H1 (cell line): ENCODE measurements around the gene NCSTN. TPM values are rescaled to one million over a fixed set of nuclear protein-coding genes. Genes with fewer than 3 reads are reported as not detected.

Source experiments
- CTCF ChIA-PET: fragments of 300-600 bp; sonication (Branson Sonifier 250); formaldehyde crosslinking; loops from one replicate; lab custom pipeline; 2021; ENCODE audit not compliant: partially characterized antibody; lab: Charles Lee
- POLR2A ChIA-PET: fragments of 300-600 bp; sonication (Branson Sonifier 250); formaldehyde crosslinking; loops from one replicate; lab custom pipeline; 2021; ENCODE audit warnings: inconsistent platforms; ENCODE audit not compliant: partially characterized antibody; lab: Charles Lee
- DNase-seq, 2 experiments: peaks; one replicate each; pipeline versions ENCODE4 v3.0.0 to v3.0.0-alpha.2; 2010 to 2022; ENCODE audit warnings: low spot score in 2 of 2, low read depth in 1 of 2, mixed read lengths in 1 of 2
- FAIRE-seq: peaks from 2 replicates; lab custom pipeline; 2011; peaks lifted over from hg19 to GRCh38; lab: Jason Lieb, UNC
- H2AFZ ChIP-seq: 2 replicates; pipeline ENCODE4 v1.8.1; 2012; ENCODE audit warnings: low read length, inconsistent platforms
- H2AK5ac ChIP-seq: 2 replicates; pipeline ENCODE4 v1.6.1; 2013; ENCODE audit warnings: low read depth, low read length
- H2BK120ac ChIP-seq: replicated peaks from 2 replicates; pipeline ENCODE3; 2013; ENCODE audit warnings: low read depth, low read length, inconsistent platforms
- H2BK12ac ChIP-seq: 2 replicates; pipeline ENCODE4 v1.6.1; 2013; ENCODE audit warnings: low read depth, low read length
- H2BK15ac ChIP-seq: 2 replicates; pipeline ENCODE4 v1.6.1; 2013; ENCODE audit warnings: low read length
- H2BK20ac ChIP-seq: 2 replicates; pipeline ENCODE4 v1.6.1; 2013; ENCODE audit warnings: low read length
- H2BK5ac ChIP-seq: 2 replicates; pipeline ENCODE4 v1.6.1; 2013; ENCODE audit warnings: low read depth, low read length
- H3K14ac ChIP-seq: 2 replicates; pipeline ENCODE4 v1.6.1; 2013; ENCODE audit warnings: inconsistent platforms; ENCODE audit not compliant: insufficient read length
- H3K18ac ChIP-seq: 2 replicates; pipeline ENCODE4 v1.6.1; 2013; ENCODE audit warnings: low read length; ENCODE audit errors: extremely low read depth
- H3K23ac ChIP-seq: 2 replicates; pipeline ENCODE4 v1.6.1; 2013; ENCODE audit warnings: inconsistent platforms; ENCODE audit not compliant: insufficient read length
- H3K23me2 ChIP-seq: 2 replicates; pipeline ENCODE4 v1.6.1; 2013; ENCODE audit warnings: low read depth, low read length
- H3K27ac ChIP-seq: 2 replicates; pipeline ENCODE4 v1.6.1; 2011; ENCODE audit warnings: low read depth, low read length, inconsistent platforms
- H3K27me3 ChIP-seq, 4 experiments: replicated peaks in 1 of 4; 1 replicate in 1 of 4; 2 replicates in 3 of 4; pipeline versions ENCODE4 v1.6.1 to v1.8.1; 2011 to 2013; ENCODE audit warnings: low read length in 3 of 4, mild to moderate bottlenecking in 3 of 4, inconsistent platforms in 2 of 4, mixed read lengths in 2 of 4, moderate library complexity in 1 of 4; ENCODE audit not compliant: control insufficient read depth in 3 of 4, insufficient read depth in 3 of 4; ENCODE audit errors: extremely low read depth in 1 of 4
- H3K36me3 ChIP-seq, 4 experiments: 2 replicates each; pipeline versions ENCODE4 v1.6.1 to v1.8.1; 2011 to 2013; ENCODE audit warnings: mild to moderate bottlenecking in 4 of 4, low read length in 3 of 4, moderate library complexity in 2 of 4, control low read depth in 1 of 4, inconsistent platforms in 1 of 4; ENCODE audit not compliant: insufficient read depth in 4 of 4, control insufficient read depth in 2 of 4
- H3K4ac ChIP-seq: replicated peaks from 2 replicates; pipeline ENCODE3; 2013; ENCODE audit warnings: low read length, low read depth, mixed read lengths, inconsistent platforms; ENCODE audit not compliant: insufficient read length
- H3K4me1 ChIP-seq, 4 experiments: replicated peaks in 1 of 4; 1 replicate in 1 of 4; 2 replicates in 3 of 4; pipeline versions ENCODE4 v1.6.1 to v1.8.1; 2011 to 2013; ENCODE audit warnings: low read length in 3 of 4, inconsistent platforms in 2 of 4, mixed read lengths in 1 of 4; ENCODE audit not compliant: insufficient read depth in 4 of 4, control insufficient read depth in 3 of 4
- H3K4me2 ChIP-seq, 2 experiments: 2 replicates each; pipeline versions ENCODE4 v1.6.1 to v1.8.1; 2011 to 2013; ENCODE audit warnings: low read depth in 2 of 2, low read length in 2 of 2, control low read depth in 1 of 2, inconsistent platforms in 1 of 2, mild to moderate bottlenecking in 1 of 2; ENCODE audit not compliant: insufficient read depth in 1 of 2
- H3K4me3 ChIP-seq, 4 experiments: fragments of 200-600, 300-600 bp in 1 of 4; sonication (generic), shearing (Covaris generic), sonication (Bioruptor Twin) in 1 of 4; 2 replicates each; pipeline versions ENCODE4 v1.5.1 to v1.8.1; 2011 to 2016; ENCODE audit warnings: low read length in 4 of 4, low read depth in 3 of 4, control low read depth in 2 of 4, inconsistent platforms in 2 of 4, mild to moderate bottlenecking in 2 of 4, mixed read lengths in 1 of 4, moderate library complexity in 1 of 4; ENCODE audit not compliant: insufficient read depth in 2 of 4; ENCODE audit errors: extremely low read depth in 1 of 4
- H3K56ac ChIP-seq: replicated peaks from 2 replicates; pipeline ENCODE3; 2013; ENCODE audit warnings: low read depth, mild to moderate bottlenecking, mixed read lengths, low read length, inconsistent platforms; ENCODE audit not compliant: insufficient read length
- H3K79me1 ChIP-seq: 2 replicates; pipeline ENCODE4 v1.6.1; 2013; ENCODE audit warnings: low read depth, low read length, control low read depth
- H3K79me2 ChIP-seq, 2 experiments: 2 replicates each; pipeline versions ENCODE4 v1.6.1 to v1.8.1; 2012 to 2013; ENCODE audit warnings: low read length in 2 of 2, mild to moderate bottlenecking in 2 of 2, inconsistent platforms in 1 of 2; ENCODE audit not compliant: insufficient read depth in 2 of 2, control insufficient read depth in 1 of 2
- H3K9ac ChIP-seq, 4 experiments: replicated peaks in 1 of 4; 1 replicate in 1 of 4; 2 replicates in 3 of 4; pipeline versions ENCODE4 v1.6.1 to v1.8.1; 2011 to 2013; ENCODE audit warnings: low read depth in 3 of 4, low read length in 3 of 4, control low read depth in 2 of 4, mild to moderate bottlenecking in 2 of 4, moderate library complexity in 2 of 4, inconsistent platforms in 1 of 4; ENCODE audit errors: extremely low read depth in 1 of 4
- H3K9me3 ChIP-seq, 2 experiments: 2 replicates each; pipeline versions ENCODE4 v1.6.1 to v1.8.1; 2012 to 2013; ENCODE audit warnings: mild to moderate bottlenecking in 2 of 2, moderate library complexity in 2 of 2, control low read depth in 1 of 2, inconsistent platforms in 1 of 2, low read depth in 1 of 2, low read length in 1 of 2, mixed read lengths in 1 of 2; ENCODE audit not compliant: insufficient read depth in 2 of 2
- H4K20me1 ChIP-seq, 2 experiments: replicated peaks in 1 of 2; 2 replicates each; pipeline versions ENCODE3 to v1.8.1; 2011 to 2013; ENCODE audit warnings: inconsistent platforms in 2 of 2, low read length in 2 of 2, mild to moderate bottlenecking in 1 of 2; ENCODE audit not compliant: insufficient read depth in 2 of 2, control insufficient read depth in 1 of 2
- H4K5ac ChIP-seq: 2 replicates; pipeline ENCODE4 v1.6.1; 2013; ENCODE audit warnings: low read length, low read depth, mixed read lengths, inconsistent platforms; ENCODE audit not compliant: insufficient read length
- H4K8ac ChIP-seq: 2 replicates; pipeline ENCODE4 v1.8.0; 2013; ENCODE audit warnings: mild to moderate bottlenecking, moderate library complexity, low read length, inconsistent platforms; ENCODE audit not compliant: insufficient read depth; ENCODE audit errors: extremely low read depth
- H4K91ac ChIP-seq: replicated peaks from 2 replicates; pipeline ENCODE3; 2013; ENCODE audit warnings: low read length, mixed read lengths, inconsistent platforms; ENCODE audit not compliant: insufficient read length
- ASH2L ChIP-seq: fragments of 200-600, 300-600 bp; sonication (generic); IDR thresholded peaks from one replicate; pipeline ENCODE4 v1.7.1; 2017; ENCODE audit warnings: low read length
- ATF3 ChIP-seq: IDR thresholded peaks from 2 replicates; pipeline ENCODE4 v1.6.1; 2011; ENCODE audit warnings: low read depth, mild to moderate bottlenecking, low read length; ENCODE audit not compliant: insufficient read depth
- BACH1 ChIP-seq: IDR thresholded peaks from 2 replicates; pipeline ENCODE4 v1.6.1; 2012; ENCODE audit warnings: low read length, improper control_type of control experiment
- BRCA1 ChIP-seq: IDR thresholded peaks from 2 replicates; pipeline ENCODE4 v1.6.1; 2012; ENCODE audit warnings: low read depth, low read length, improper control_type of control experiment
- CBX5 ChIP-seq: fragments of 300-800, 300-1000 bp; sonication (generic); IDR thresholded peaks from 2 replicates; pipeline ENCODE4 v1.7.1; 2016; ENCODE audit warnings: antibody characterized with exemption, low read length, low read depth
- CEBPB ChIP-seq: IDR thresholded peaks from 2 replicates; pipeline ENCODE4 v1.6.1; 2012; ENCODE audit warnings: low read depth, low read length
- MAFK ChIP-seq: IDR thresholded peaks from 2 replicates; pipeline ENCODE4 v1.6.1; 2012; ENCODE audit warnings: low read depth, mild to moderate bottlenecking, improper control_type of control experiment, low read length
- POU5F1 ChIP-seq: IDR thresholded peaks from 2 replicates; pipeline ENCODE4 v1.6.1; 2011; ENCODE audit warnings: low read depth, mild to moderate bottlenecking, low read length, moderate library complexity
- RBBP5 ChIP-seq: IDR thresholded peaks from 2 replicates; pipeline ENCODE4 v1.7.1; 2012; ENCODE audit warnings: low read depth, mild to moderate bottlenecking, inconsistent platforms, low read length, moderate library complexity, borderline replicate concordance
- RFX5 ChIP-seq: IDR thresholded peaks from 2 replicates; pipeline ENCODE4 v1.6.1; 2011; ENCODE audit warnings: low read depth, low read length, improper control_type of control experiment, borderline replicate concordance
- RNF2 ChIP-seq: fragments of 200-900, 300-1000 bp; sonication (generic); IDR thresholded peaks from 2 replicates; pipeline ENCODE4 v1.7.1; 2016; ENCODE audit warnings: borderline replicate concordance, low read depth, mild to moderate bottlenecking, antibody characterized with exemption, low read length; ENCODE audit not compliant: poor library complexity, severe bottlenecking; ENCODE audit errors: missing control alignments
- SP4 ChIP-seq: IDR thresholded peaks from 2 replicates; pipeline ENCODE4 v1.6.1; 2012; ENCODE audit warnings: low read length, inconsistent platforms
- USF2 ChIP-seq: IDR thresholded peaks from 2 replicates; pipeline ENCODE4 v1.6.1; 2011; ENCODE audit warnings: low read length, improper control_type of control experiment
- WGBS, 2 experiments: shearing (Covaris generic) in 1 of 2; methylation state at CpG; one replicate each; pipeline versions ENCODE4 v1.1.6 to v1.1.7; 2013 to 2015; ENCODE audit warnings: low lambda C conversion rate in 2 of 2, mixed read lengths in 2 of 2, inconsistent platforms in 1 of 2, low coverage in 1 of 2, missing lambda C conversion rate in 1 of 2; ENCODE audit not compliant: insufficient replicate concordance in 2 of 2, insufficient coverage in 1 of 2, insufficient read length in 1 of 2; ENCODE audit errors: extremely low coverage in 1 of 2, missing lambda C conversion rate in 1 of 2; 5-methylcytosine and 5-hydroxymethylcytosine counted together
- polyA plus RNA-seq, 7 experiments: library from polyadenylated mRNA; depleted of rRNA in 3 of 7; stranded (reverse) in 5 of 7; unstranded in 2 of 7; fragments of >200 nt in 5 of 7; fragments of 200-250 nt in 2 of 7; gene quantifications; 1 replicate in 5 of 7; 2 replicates in 1 of 7; 4 replicates in 1 of 7; pipeline versions ENCODE4 v1.2.1 to v1.2.3, GENCODE V29; 2011 to 2013; ENCODE audit warnings: missing spikeins in 2 of 7, mixed read lengths in 2 of 7
- total RNA-seq: library from RNA; stranded (reverse); fragmentation: NEBNext Ultra II Directional; extraction: Animal tissue kit (Norgen Biotek cat#: 25700); gene quantifications from 2 replicates; pipeline ENCODE4 v1.2.1, GENCODE V29; 2021

Gene NCSTN
- total and polyA plus RNA-seq, 2 of the 8 experiments (the other 6 are each of a cell fraction or from before 2014, with no cell fraction given): 64.7 to 125 TPM

GRCh38 chr1:160373696-160374095 is 30.5 kb downstream of the NCSTN start:
- H3K27me3 ChIP-seq: no peaks in the 10 kb centered on the region
- H2BK12ac ChIP-seq: no peak overlapping the region
- H4K20me1 ChIP-seq: no peaks in the 10 kb centered on the region
- CTCF ChIA-PET: interaction anchor here (0.7 to 15.1 kb wide), 7 partner anchors 18 to 175 kb away, joined by 3 to 683 read pairs (median 13); partner anchors contain the start of genes NCSTN and NHLH1
- H3K23me2 ChIP-seq: 0 out of 2 replicates have a peak, but pooled peaks cover 2% of the 10 kb centered on the region
- peaks cover 8 to 21% (median 16%) of the 10 kb centered on the region in 4 experiments for H3K4me1 ChIP-seq
- H2AFZ ChIP-seq: no peak overlapping the region
- no peak overlapping the region for H3K27ac ChIP-seq
- no peak overlapping the region for H3K9ac ChIP-seq
- no peak overlapping the region for H2BK120ac ChIP-seq
- WGBS, 2 experiments: 83% methylated on average over 4 of the region's 4 CpGs; no CpG with 5 or more reads in 1 of the 2 experiments
- no peak overlapping the region for H4K91ac ChIP-seq
- H3K18ac ChIP-seq: no peak overlapping the region
- H3K23ac ChIP-seq: no peak overlapping the region
- no peak overlapping the region for H3K4me3 ChIP-seq
- no peak overlapping the region for H2AK5ac ChIP-seq
- no peak overlapping the region for H3K14ac ChIP-seq
- H3K4me2 ChIP-seq: no peak overlapping the region; a peak in 1 of 4 replicates
- no peaks in the 10 kb centered on the region for H3K79me1 ChIP-seq
- no peak overlapping the region for H3K56ac ChIP-seq
- H3K79me2 ChIP-seq: no peaks in the 10 kb centered on the region
- H3K36me3 ChIP-seq: no peaks in the 10 kb centered on the region
- H3K4ac ChIP-seq: no peak overlapping the region
- DNase-seq: no peak
- H2BK20ac ChIP-seq: no peak overlapping the region
- no peaks in the 10 kb centered on the region for H3K9me3 ChIP-seq
- H2BK15ac ChIP-seq: 0 out of 2 replicates have a peak overlapping the region, but pooled peaks have one; percentile 83
- no peak overlapping the region for H2BK5ac ChIP-seq
- no peak overlapping the region for H4K8ac ChIP-seq
- no peak overlapping the region for H4K5ac ChIP-seq
- no peak for FAIRE-seq
- POLR2A ChIA-PET: interaction anchor here (1.3 to 11.6 kb wide), 3 partner anchors 15 to 27 kb away, joined by 3 to 244 read pairs (median 9); partner anchors contain the start of genes NHLH1 and VANGL2
- TF ChIP-seq USF2: no peak
- no peak for TF ChIP-seq CBX5
- TF ChIP-seq SP4: no peak
- no peak for TF ChIP-seq RBBP5
- TF ChIP-seq ASH2L: no peak
- no peak for TF ChIP-seq RNF2
- no peak for TF ChIP-seq BRCA1
- no peak for TF ChIP-seq POU5F1
- no peak for TF ChIP-seq BACH1
- TF ChIP-seq ATF3: no peak
- no peak for TF ChIP-seq MAFK
- no peak for TF ChIP-seq CEBPB
- no peak for TF ChIP-seq RFX5
